ENCODE results near the gene LRRC55.
A peak's percentile ranks its signal among the peaks of the same experiment; 100 is the strongest.

- no peak for TF ChIP-seq REST (IDR thresholded peaks at IDR 0.05; ENCODE audit: low read depth, low read length)
- no peak for TF ChIP-seq CTCF (IDR thresholded peaks at IDR 0.05)
- TF ChIP-seq MAX (IDR thresholded peaks at IDR 0.05; ENCODE audit: low read depth): no peak
- peak; percentile 65; the same call in 1 of the 2 replicates for TF ChIP-seq FOXJ3 (CRISPR knock-in tag; IDR thresholded peaks at IDR 0.05)
- no peak for TF ChIP-seq TAF1 (IDR thresholded peaks at IDR 0.05; ENCODE audit: borderline replicate concordance, low read depth, low read length)
Observed at GRCh38 chr11:57155838-57156607, 25.7 kb upstream of the LRRC55 start.

Data from SK-N-SH (cell line).